HL-60 (cell line): ENCODE results near the gene CALML6.

Source experiments
- DNase-seq, 2 experiments: peaks; one replicate each; pipeline ENCODE4 v3.0.0-alpha.2; 2010 to 2020; ENCODE audit warnings: low read depth in 1 of 2, low spot score in 1 of 2
- H3K27ac ChIP-seq: fragments of 250-450 bp; sonication (Bioruptor Pico); replicated peaks from 2 replicates; pipeline ENCODE4 v1.5.1; 2020; ENCODE audit warnings: mild to moderate bottlenecking, moderate library complexity
- H3K27me3 ChIP-seq: fragments of 250-450 bp; sonication (Bioruptor Pico); 2 replicates; pipeline ENCODE4 v1.5.1; 2021; ENCODE audit warnings: mild to moderate bottlenecking, moderate library complexity; ENCODE audit not compliant: insufficient read depth, poor library complexity, severe bottlenecking
- H3K4me3 ChIP-seq: replicated peaks from 2 replicates; pipeline ENCODE4 v1.5.1; 2011; ENCODE audit warnings: mild to moderate bottlenecking, control low read depth, low read length; ENCODE audit not compliant: insufficient read depth
- GABPA ChIP-seq: IDR thresholded peaks from 2 replicates; pipeline ENCODE4 v1.6.1; 2012; ENCODE audit warnings: low read depth
- POLR2AphosphoS5 ChIP-seq: IDR thresholded peaks from 2 replicates; pipeline ENCODE4 v1.6.1; 2012; ENCODE audit warnings: low read depth
- SPI1 ChIP-seq: IDR thresholded peaks from 2 replicates; pipeline ENCODE4 v1.6.1; 2012; ENCODE audit warnings: low read depth, mild to moderate bottlenecking, borderline replicate concordance
- TF ChIP-seq, protein P1 (sequence below): IDR thresholded peaks from 2 replicates; pipeline ENCODE4 v1.6.1; 2012; ENCODE audit warnings: low read depth; ENCODE audit not compliant: insufficient replicate concordance
- TF ChIP-seq, protein P2 (sequence below): IDR thresholded peaks from one replicate; pipeline ENCODE4 v1.5.1; 2011; ENCODE audit warnings: low read length, control low read depth, inconsistent platforms; ENCODE audit not compliant: insufficient read depth

CALML6 gene

DNA sequence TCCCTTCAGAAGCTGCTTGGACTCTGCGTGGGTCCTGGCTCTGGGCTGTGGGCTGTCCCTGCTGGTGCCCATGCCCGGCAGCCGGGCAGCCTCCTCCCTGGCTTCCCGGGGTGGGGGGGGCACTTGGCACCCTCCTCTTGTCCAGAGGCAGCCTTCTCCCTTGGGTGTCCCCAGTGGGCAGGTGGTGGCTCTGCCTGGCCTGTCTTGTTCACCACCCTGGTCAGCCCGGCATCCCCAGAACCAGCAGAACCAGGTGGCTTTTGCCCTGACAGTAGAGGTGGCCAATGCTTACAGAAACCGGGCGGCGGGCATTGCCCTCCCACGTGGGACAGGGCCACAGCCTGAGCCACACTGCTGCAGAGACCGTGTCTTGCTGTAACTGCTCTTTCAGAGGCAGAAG, 50.5 kb downstream of the CALML6 start:
- H3K27me3 ChIP-seq, result peaks cover 10% of the 10 kb centered on the region
- TF ChIP-seq GABPA (no peak), POLR2AphosphoS5 (no peak), SPI1 (no peak)
- TF ChIP-seq, protein P1, sequence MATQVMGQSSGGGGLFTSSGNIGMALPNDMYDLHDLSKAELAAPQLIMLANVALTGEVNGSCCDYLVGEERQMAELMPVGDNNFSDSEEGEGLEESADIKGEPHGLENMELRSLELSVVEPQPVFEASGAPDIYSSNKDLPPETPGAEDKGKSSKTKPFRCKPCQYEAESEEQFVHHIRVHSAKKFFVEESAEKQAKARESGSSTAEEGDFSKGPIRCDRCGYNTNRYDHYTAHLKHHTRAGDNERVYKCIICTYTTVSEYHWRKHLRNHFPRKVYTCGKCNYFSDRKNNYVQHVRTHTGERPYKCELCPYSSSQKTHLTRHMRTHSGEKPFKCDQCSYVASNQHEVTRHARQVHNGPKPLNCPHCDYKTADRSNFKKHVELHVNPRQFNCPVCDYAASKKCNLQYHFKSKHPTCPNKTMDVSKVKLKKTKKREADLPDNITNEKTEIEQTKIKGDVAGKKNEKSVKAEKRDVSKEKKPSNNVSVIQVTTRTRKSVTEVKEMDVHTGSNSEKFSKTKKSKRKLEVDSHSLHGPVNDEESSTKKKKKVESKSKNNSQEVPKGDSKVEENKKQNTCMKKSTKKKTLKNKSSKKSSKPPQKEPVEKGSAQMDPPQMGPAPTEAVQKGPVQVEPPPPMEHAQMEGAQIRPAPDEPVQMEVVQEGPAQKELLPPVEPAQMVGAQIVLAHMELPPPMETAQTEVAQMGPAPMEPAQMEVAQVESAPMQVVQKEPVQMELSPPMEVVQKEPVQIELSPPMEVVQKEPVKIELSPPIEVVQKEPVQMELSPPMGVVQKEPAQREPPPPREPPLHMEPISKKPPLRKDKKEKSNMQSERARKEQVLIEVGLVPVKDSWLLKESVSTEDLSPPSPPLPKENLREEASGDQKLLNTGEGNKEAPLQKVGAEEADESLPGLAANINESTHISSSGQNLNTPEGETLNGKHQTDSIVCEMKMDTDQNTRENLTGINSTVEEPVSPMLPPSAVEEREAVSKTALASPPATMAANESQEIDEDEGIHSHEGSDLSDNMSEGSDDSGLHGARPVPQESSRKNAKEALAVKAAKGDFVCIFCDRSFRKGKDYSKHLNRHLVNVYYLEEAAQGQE, result no peak
- TF ChIP-seq, protein P2, sequence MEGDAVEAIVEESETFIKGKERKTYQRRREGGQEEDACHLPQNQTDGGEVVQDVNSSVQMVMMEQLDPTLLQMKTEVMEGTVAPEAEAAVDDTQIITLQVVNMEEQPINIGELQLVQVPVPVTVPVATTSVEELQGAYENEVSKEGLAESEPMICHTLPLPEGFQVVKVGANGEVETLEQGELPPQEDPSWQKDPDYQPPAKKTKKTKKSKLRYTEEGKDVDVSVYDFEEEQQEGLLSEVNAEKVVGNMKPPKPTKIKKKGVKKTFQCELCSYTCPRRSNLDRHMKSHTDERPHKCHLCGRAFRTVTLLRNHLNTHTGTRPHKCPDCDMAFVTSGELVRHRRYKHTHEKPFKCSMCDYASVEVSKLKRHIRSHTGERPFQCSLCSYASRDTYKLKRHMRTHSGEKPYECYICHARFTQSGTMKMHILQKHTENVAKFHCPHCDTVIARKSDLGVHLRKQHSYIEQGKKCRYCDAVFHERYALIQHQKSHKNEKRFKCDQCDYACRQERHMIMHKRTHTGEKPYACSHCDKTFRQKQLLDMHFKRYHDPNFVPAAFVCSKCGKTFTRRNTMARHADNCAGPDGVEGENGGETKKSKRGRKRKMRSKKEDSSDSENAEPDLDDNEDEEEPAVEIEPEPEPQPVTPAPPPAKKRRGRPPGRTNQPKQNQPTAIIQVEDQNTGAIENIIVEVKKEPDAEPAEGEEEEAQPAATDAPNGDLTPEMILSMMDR, result no peak
- no peak overlapping the region for H3K4me3 ChIP-seq
- no peak for DNase-seq
- no peak overlapping the region for H3K27ac ChIP-seq

DNA sequence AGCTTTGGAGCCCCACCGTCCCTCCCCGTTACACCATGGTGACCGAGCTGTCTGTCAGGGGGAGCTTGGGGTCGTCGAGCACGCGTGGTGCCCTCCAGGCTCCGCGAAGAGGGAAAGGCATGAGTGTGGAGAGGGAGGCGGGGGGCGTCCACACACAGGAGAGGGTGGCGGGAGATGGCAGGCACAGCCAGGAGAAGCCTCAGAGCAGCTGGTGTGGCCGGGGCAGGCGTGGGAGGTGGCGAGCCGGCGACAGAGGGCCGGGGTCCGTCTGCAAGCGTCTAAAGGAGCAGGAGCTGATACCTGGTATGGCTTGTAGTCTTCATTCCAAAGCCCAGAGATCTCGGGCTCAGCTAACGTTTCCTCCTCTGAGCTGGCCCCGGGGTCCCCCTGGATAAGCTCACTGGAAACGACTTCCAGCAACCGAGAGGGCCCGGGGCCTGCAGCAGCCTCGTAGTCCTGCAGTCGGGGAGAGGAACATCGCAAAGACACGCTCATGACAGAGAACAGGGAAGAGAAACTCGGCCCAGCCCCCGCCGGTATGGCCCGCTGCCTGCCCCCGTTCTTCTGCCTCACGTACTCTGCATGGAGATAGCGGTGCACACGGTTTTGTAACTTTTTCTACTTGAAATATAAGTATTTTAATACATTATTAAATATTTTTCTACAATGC, 51.1 kb downstream of the CALML6 start:
- TF ChIP-seq, protein P1, result no peak
- TF ChIP-seq SPI1 (no peak), POLR2AphosphoS5 (no peak)
- TF ChIP-seq, protein P2, result no peak
- Histone ChIP-seq H3K4me3 (no peak overlapping the region), H3K27ac (no peak overlapping the region), H3K27me3 (peaks cover 10% of the 10 kb centered on the region)
- DNase-seq, result no peak
